ENCODE results near the gene NDUFAF7. TPM values are rescaled to one million over a fixed set of nuclear protein-coding genes. Genes with fewer than 3 reads are reported as not detected.

NDUFAF7 gene
- total RNA-seq, 1 experiment from 2014 or later, result 103 TPM

GRCh38 chr2:37219046-37219445 lies 12.4 kb upstream of the NDUFAF7 start:
- peaks cover 74 to 94% (median 92%) of the 10 kb centered on the region in 3 experiments for H3K36me3 Mint-ChIP-seq (ENCODE audit: insufficient read depth in 1 of 3, low read depth in 3 of 3)

More at GRCh38 chr2:37219046-37219445, 12.4 kb upstream of the NDUFAF7 start:
- no CpG with 5 or more reads among the region's 4 CpGs for WGBS (ENCODE audit: extremely low coverage, insufficient read length, low lambda C conversion rate)
- H3K9me3 ChIP-seq (ENCODE audit: control insufficient read depth, low read depth, low read length), result no peaks in the 10 kb centered on the region
- Mint-ChIP-seq H3K4me3 (no peak overlapping the region), H3K27ac (peak overlapping the region in 2 of 3 experiments; percentile 75 to 78; a peak in 4 of 7 replicates), H3K4me1 (peaks cover 17 to 23% of the 10 kb centered on the region in 2 experiments), H3K9me3 (no peaks in the 10 kb centered on the region), H3K27me3 (ENCODE audit: low read depth) (no peaks in the 10 kb centered on the region)
- no peak overlapping the region for H4K8ac ChIP-seq (replicated peaks; ENCODE audit: insufficient read length, low read depth, low read length)
- H3T11ph ChIP-seq (ENCODE audit: low read length), result no peak overlapping the region
- peaks cover 11% of the 10 kb centered on the region; the same call in 1 of the 2 replicates for H3K79me2 ChIP-seq (ENCODE audit: insufficient read depth, low read length)
- no peak overlapping the region for H2BK20ac ChIP-seq (ENCODE audit: low read depth, low read length, poor library complexity, severe bottlenecking)
- no peak overlapping the region for H3K4ac ChIP-seq (ENCODE audit: low read depth, low read length)
- peaks cover 5% of the 10 kb centered on the region for H3K79me1 ChIP-seq (ENCODE audit: insufficient read depth, low read depth, low read length, poor library complexity, severe bottlenecking)
- no peak overlapping the region for H2BK120ac ChIP-seq (ENCODE audit: low read depth, low read length, poor library complexity, severe bottlenecking)
- no peak overlapping the region for H3K4me2 ChIP-seq (ENCODE audit: insufficient read depth, insufficient read length, low read length)
- no peak overlapping the region for H2AFZ ChIP-seq (ENCODE audit: low read length)
- H3K18ac ChIP-seq (ENCODE audit: insufficient read length, low read depth, low read length), result no peak overlapping the region
- H3K23ac ChIP-seq (ENCODE audit: insufficient read length, low read depth, low read length), result no peak overlapping the region
- H3K9ac ChIP-seq (ENCODE audit: extremely low read depth, insufficient read length, low read length), result no peak overlapping the region
- H3K27me3 ChIP-seq (ENCODE audit: insufficient read depth, low read length), result no peaks in the 10 kb centered on the region
- no peak overlapping the region for H2BK12ac ChIP-seq (ENCODE audit: insufficient read length, low read depth, low read length)
- H3K23me2 ChIP-seq (ENCODE audit: insufficient read length, low read depth, low read length, poor library complexity, severe bottlenecking), result no peaks in the 10 kb centered on the region
- H4K5ac ChIP-seq (ENCODE audit: insufficient read length, low read depth, low read length), result no peak overlapping the region
- H3K4me1 ChIP-seq (ENCODE audit: insufficient read depth, low read length), result no peaks in the 10 kb centered on the region
- no peak overlapping the region for H2AK5ac ChIP-seq (ENCODE audit: insufficient read length, low read length)
- no peak overlapping the region for H3K27ac ChIP-seq (ENCODE audit: insufficient read length, low read depth, low read length)
- TF ChIP-seq, protein P1, sequence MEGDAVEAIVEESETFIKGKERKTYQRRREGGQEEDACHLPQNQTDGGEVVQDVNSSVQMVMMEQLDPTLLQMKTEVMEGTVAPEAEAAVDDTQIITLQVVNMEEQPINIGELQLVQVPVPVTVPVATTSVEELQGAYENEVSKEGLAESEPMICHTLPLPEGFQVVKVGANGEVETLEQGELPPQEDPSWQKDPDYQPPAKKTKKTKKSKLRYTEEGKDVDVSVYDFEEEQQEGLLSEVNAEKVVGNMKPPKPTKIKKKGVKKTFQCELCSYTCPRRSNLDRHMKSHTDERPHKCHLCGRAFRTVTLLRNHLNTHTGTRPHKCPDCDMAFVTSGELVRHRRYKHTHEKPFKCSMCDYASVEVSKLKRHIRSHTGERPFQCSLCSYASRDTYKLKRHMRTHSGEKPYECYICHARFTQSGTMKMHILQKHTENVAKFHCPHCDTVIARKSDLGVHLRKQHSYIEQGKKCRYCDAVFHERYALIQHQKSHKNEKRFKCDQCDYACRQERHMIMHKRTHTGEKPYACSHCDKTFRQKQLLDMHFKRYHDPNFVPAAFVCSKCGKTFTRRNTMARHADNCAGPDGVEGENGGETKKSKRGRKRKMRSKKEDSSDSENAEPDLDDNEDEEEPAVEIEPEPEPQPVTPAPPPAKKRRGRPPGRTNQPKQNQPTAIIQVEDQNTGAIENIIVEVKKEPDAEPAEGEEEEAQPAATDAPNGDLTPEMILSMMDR (conservative IDR thresholded peaks at IDR 0.05), result no peak
- no peak overlapping the region for H4K91ac ChIP-seq (ENCODE audit: insufficient read length, low read depth, low read length)
- no peak overlapping the region for H3K14ac ChIP-seq (ENCODE audit: insufficient read depth, low read length)
- H3K56ac ChIP-seq (ENCODE audit: insufficient read length, low read depth, low read length), result no peak overlapping the region
- no peak for DNase-seq
- no peaks in the 10 kb centered on the region for H4K20me1 ChIP-seq (ENCODE audit: control insufficient read depth, insufficient read depth, insufficient read length)
- H2BK5ac ChIP-seq (ENCODE audit: insufficient read length, low read length), result peak overlapping the region; percentile 80
- H2BK15ac ChIP-seq (ENCODE audit: low read depth, low read length), result no peak overlapping the region

Data from H9 (cell line).